IMR-90 (cell line): ENCODE data around the gene B4GALNT3. TPM values are rescaled to one million over a fixed set of nuclear protein-coding genes. Genes with fewer than 3 reads are reported as not detected.
A peak's percentile ranks its signal among the peaks of the same experiment; 100 is the strongest.

Experiments used
- ATAC-seq: fragments of 200-7000 bp; cut with Tn5 transposase; 2 replicates; pipeline ENCODE4 v1.9.1; 2020; ENCODE audit warnings: low read depth, mild to moderate bottlenecking, moderate library complexity
- BruUV-seq: library from RNA; stranded (reverse); fragments of 400-500 nt; replicated peaks from 2 replicates; lab custom pipeline; 2021; lab: Mats Ljungman, UMichigan
- CTCF ChIA-PET: fragments of 300-600 bp; formaldehyde crosslinking; extraction: SDS; loops from one replicate; lab custom pipeline; 2021; ENCODE audit warnings: antibody characterized with exemption; lab: Yijun Ruan, JAX
- POLR2A ChIA-PET: fragments of 300-600 bp; sonication (Branson Sonifier 250); formaldehyde crosslinking; loops from one replicate; lab custom pipeline; 2022; ENCODE audit warnings: antibody characterized with exemption; ENCODE audit not compliant: unreplicated experiment; lab: Charles Lee
- DNase-seq: peaks from one replicate; pipeline ENCODE4 v3.0.0; 2013
- H2AFZ ChIP-seq: replicated peaks from 2 replicates; pipeline ENCODE3; 2013; ENCODE audit warnings: low read length, mild to moderate bottlenecking; ENCODE audit not compliant: poor library complexity
- H2AK5ac ChIP-seq: 2 replicates; pipeline ENCODE4 v1.6.1; 2013; ENCODE audit warnings: low read depth, low read length, inconsistent platforms
- H2AK9ac ChIP-seq: replicated peaks from 2 replicates; pipeline ENCODE3; 2013; ENCODE audit warnings: mild to moderate bottlenecking, low read depth, low read length, moderate library complexity; ENCODE audit not compliant: poor library complexity
- H2BK120ac ChIP-seq: 2 replicates; pipeline ENCODE4 v1.6.1; 2013; ENCODE audit warnings: low read depth, low read length, inconsistent platforms
- H2BK15ac ChIP-seq: 3 replicates; pipeline ENCODE4 v1.6.1; 2013; ENCODE audit warnings: low read depth, low read length, inconsistent platforms
- H2BK20ac ChIP-seq: 2 replicates; pipeline ENCODE4 v1.6.1; 2013; ENCODE audit warnings: low read depth, mild to moderate bottlenecking, inconsistent platforms, low read length, moderate library complexity
- H2BK5ac ChIP-seq: 2 replicates; pipeline ENCODE4 v1.6.1; 2013; ENCODE audit warnings: mild to moderate bottlenecking, low read depth, low read length, inconsistent platforms; ENCODE audit not compliant: poor library complexity, severe bottlenecking
- H3K14ac ChIP-seq: replicated peaks from 2 replicates; pipeline ENCODE4 v1.6.1; 2013; ENCODE audit warnings: low read depth, low read length, inconsistent platforms
- H3K18ac ChIP-seq: 2 replicates; pipeline ENCODE4 v1.6.1; 2013; ENCODE audit warnings: low read depth, low read length, control low read depth
- H3K23ac ChIP-seq: 2 replicates; pipeline ENCODE4 v1.6.1; 2013; ENCODE audit warnings: low read depth, low read length, inconsistent platforms
- H3K27ac ChIP-seq: 2 replicates; pipeline ENCODE4 v1.5.1; 2013; ENCODE audit warnings: mild to moderate bottlenecking, control low read depth, low read length; ENCODE audit not compliant: insufficient read depth
- H3K27me3 ChIP-seq: 2 replicates; pipeline ENCODE4 v1.6.1; 2013; ENCODE audit warnings: low read length; ENCODE audit not compliant: control insufficient read depth, insufficient read depth
- H3K36me3 ChIP-seq: 2 replicates; pipeline ENCODE4 v1.6.1; 2013; ENCODE audit warnings: low read length, mixed read lengths; ENCODE audit not compliant: control insufficient read depth, insufficient read depth
- H3K4ac ChIP-seq: 2 replicates; pipeline ENCODE4 v1.6.1; 2013; ENCODE audit warnings: low read depth, low read length, inconsistent platforms
- H3K4me1 ChIP-seq: 2 replicates; pipeline ENCODE4 v1.6.1; 2013; ENCODE audit warnings: low read length, mixed read lengths; ENCODE audit not compliant: control insufficient read depth, insufficient read depth
- H3K4me2 ChIP-seq: 2 replicates; pipeline ENCODE4 v1.6.1; 2013; ENCODE audit warnings: low read depth, mild to moderate bottlenecking, control low read depth, low read length, moderate library complexity
- H3K4me3 ChIP-seq: 2 replicates; pipeline ENCODE4 v1.5.1; 2013; ENCODE audit warnings: low read depth, mild to moderate bottlenecking, control low read depth, low read length, moderate library complexity; ENCODE audit not compliant: insufficient read depth
- H3K56ac ChIP-seq: 2 replicates; pipeline ENCODE4 v1.6.1; 2013; ENCODE audit warnings: low read length, inconsistent platforms; ENCODE audit not compliant: insufficient read depth; ENCODE audit errors: extremely low read depth
- H3K79me1 ChIP-seq, 2 experiments: 2 replicates each; pipeline ENCODE4 v1.6.1; 2013; ENCODE audit warnings: low read length in 2 of 2, inconsistent platforms in 1 of 2, low read depth in 1 of 2
- H3K9ac ChIP-seq: 2 replicates; pipeline ENCODE4 v1.6.1; 2013; ENCODE audit warnings: low read depth, low read length, control low read depth
- H3K9me1 ChIP-seq: 2 replicates; pipeline ENCODE4 v1.6.1; 2013; ENCODE audit warnings: low read length, inconsistent platforms; ENCODE audit not compliant: insufficient read depth
- H3K9me3 ChIP-seq: 2 replicates; pipeline ENCODE4 v1.6.1; 2013; ENCODE audit warnings: low read length; ENCODE audit not compliant: control insufficient read depth, insufficient read depth
- H4K20me1 ChIP-seq: 2 replicates; pipeline ENCODE4 v1.6.1; 2013; ENCODE audit warnings: low read length, inconsistent platforms; ENCODE audit not compliant: insufficient read depth
- H4K5ac ChIP-seq: 2 replicates; pipeline ENCODE4 v1.6.1; 2013; ENCODE audit warnings: mild to moderate bottlenecking, low read depth, low read length, control low read depth
- H4K8ac ChIP-seq, 2 experiments: 2 replicates each; pipeline ENCODE4 v1.6.1; 2013; ENCODE audit warnings: low read depth in 2 of 2, low read length in 2 of 2, control low read depth in 1 of 2, inconsistent platforms in 1 of 2
- H4K91ac ChIP-seq: 2 replicates; pipeline ENCODE4 v1.6.1; 2013; ENCODE audit warnings: low read depth, low read length, inconsistent platforms; ENCODE audit not compliant: insufficient read depth
- CHD1 ChIP-seq: IDR thresholded peaks from 2 replicates; pipeline ENCODE4 v1.6.1; 2012; ENCODE audit warnings: low read depth, low read length, improper control_type of control experiment
- FOS ChIP-seq: fragments of 150-350 bp; IDR thresholded peaks from 2 replicates; pipeline ENCODE4 v1.6.1; 2016; ENCODE audit warnings: low read depth, low read length
- MAZ ChIP-seq: IDR thresholded peaks from 2 replicates; pipeline ENCODE4 v1.6.1; 2012; ENCODE audit warnings: low read depth, mild to moderate bottlenecking, low read length, improper control_type of control experiment, moderate library complexity, borderline replicate concordance
- NFE2L2 ChIP-seq: fragments of 150-350 bp; IDR thresholded peaks from 2 replicates; pipeline ENCODE4 v1.6.1; 2016; ENCODE audit warnings: low read depth, mild to moderate bottlenecking, low read length
- POLR2A ChIP-seq: IDR thresholded peaks from 2 replicates; pipeline ENCODE4 v1.6.1; 2012; ENCODE audit warnings: mild to moderate bottlenecking, low read depth, low read length
- RAD21 ChIP-seq: IDR thresholded peaks from 2 replicates; pipeline ENCODE4 v1.6.1; 2012; ENCODE audit warnings: low read length, improper control_type of control experiment
- WGBS, 2 experiments: methylation state at CpG; one replicate each; pipeline versions ENCODE4 v1.1.5 to v1.1.7; 2013; ENCODE audit warnings: missing lambda C conversion rate in 2 of 2; ENCODE audit not compliant: insufficient read length in 1 of 2; ENCODE audit errors: extremely low coverage in 2 of 2; 5-methylcytosine and 5-hydroxymethylcytosine counted together
- dilution Hi-C: fragments of 300-500 bp; cut with HindIII; formaldehyde crosslinking; loops from one replicate; pipeline ENCODE4 v1.14.3; 2018; ENCODE audit warnings: low sequenced_read_pairs; ENCODE audit not compliant: unreplicated experiment
- in situ Hi-C: fragments of 300-500 bp; cut with MboI; formaldehyde crosslinking; loops from 3 replicates; pipeline ENCODE4 v1.14.3; 2019; ENCODE audit warnings: low sequenced_read_pairs, inconsistent platforms, mixed read lengths
- intact Hi-C: fragments of 100-400 bp; cut with micrococcal nuclease; formaldehyde crosslinking; loops from 2 replicates; pipeline ENCODE4 v1.10.0; 2022
- polyA plus RNA-seq, 3 experiments: library from polyadenylated mRNA; depleted of rRNA; stranded (reverse); fragments of >200 nt; gene quantifications; 2 replicates each; pipeline ENCODE4 v1.2.3, GENCODE V29; 2012; ENCODE audit warnings: low replicate concordance in 1 of 3
- total RNA-seq: library from RNA; depleted of rRNA; stranded (reverse); fragments of >200 nt; gene quantifications from 2 replicates; pipeline ENCODE4 v1.2.3, GENCODE V29; 2012

Gene B4GALNT3
- total and polyA plus RNA-seq, 2 of the 4 experiments (the other 2 are of a cell fraction), result not detected

DNA sequence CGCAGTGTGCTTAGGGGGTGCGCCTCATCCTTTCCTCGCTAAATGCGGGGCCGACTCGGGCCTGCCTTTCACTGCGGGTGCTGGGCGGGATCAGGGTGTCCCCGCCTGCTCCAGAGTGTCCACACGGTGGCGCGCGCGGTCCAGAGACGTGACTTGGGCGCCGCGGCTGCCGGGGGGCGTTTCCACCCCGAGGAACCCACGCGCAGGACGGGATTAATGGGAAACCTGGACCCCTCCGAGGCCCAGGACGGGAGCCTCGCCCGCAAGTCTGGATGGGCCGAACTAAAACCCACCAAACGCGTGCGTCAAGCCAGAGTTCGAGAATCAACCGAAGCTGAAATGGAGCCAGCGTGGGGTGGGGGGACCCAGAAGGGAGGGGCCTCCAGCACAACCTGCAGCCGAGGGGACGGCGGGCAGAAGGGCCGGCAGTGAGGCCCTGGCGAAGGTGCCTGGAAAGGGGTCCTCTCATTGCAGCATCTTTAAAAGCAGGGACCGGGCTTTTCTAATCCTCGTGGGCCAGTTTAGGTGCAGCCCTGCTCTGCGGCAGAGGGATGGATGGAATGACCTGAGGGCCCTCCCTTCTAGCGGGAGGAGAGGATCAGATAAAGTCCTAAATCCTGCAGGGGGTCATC, 110.2 kb downstream of the B4GALNT3 start (continued):
- TF ChIP-seq MAZ (peak; percentile 70; the same call in 1 of the 2 replicates), POLR2A (no peak; the same call in 1 of the 2 replicates), CHD1 (no peak; the same call in 1 of the 2 replicates), NFE2L2 (no peak)

DNA sequence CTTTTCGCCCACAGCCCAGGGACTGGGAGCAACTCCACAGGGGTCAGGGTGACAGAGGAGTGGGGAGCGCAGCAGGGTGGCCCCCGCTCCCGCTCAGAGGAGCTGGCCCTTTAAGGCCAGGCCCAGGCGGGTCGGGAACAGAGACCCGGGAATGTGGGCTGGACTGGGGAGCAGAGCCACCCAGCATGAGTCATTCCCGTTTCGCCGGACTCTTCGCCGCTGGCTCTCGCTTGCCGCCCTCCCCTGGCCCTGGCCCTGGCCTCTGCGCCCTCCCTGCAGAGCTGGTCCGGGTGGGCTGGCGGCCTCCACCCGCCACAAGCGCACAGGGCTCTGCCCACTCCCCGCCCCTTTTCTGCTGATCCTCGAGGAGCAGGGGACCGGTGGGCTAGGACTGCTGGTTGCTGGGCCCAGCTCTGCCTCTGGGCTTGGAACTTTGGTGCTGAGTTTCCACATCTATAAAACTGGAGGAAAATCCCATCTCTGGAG, 110.7 kb downstream of the B4GALNT3 start:
- Histone ChIP-seq H3K27me3 (peaks cover 11% of the 10 kb centered on the region; the same call in 1 of the 2 replicates), H3K4me2 (peak overlapping the region; percentile 80), H3K36me3 (no peaks in the 10 kb centered on the region), H3K27ac (peak overlapping the region; percentile 85), H2BK5ac (peak overlapping the region; percentile 84), H3K18ac (peak overlapping the region; percentile 30), H3K9me1 (peaks cover 16% of the 10 kb centered on the region), H3K9me3 (0 out of 2 replicates have a peak, but pooled peaks cover 2% of the 10 kb centered on the region), H4K20me1 (no peaks in the 10 kb centered on the region), H2AK9ac (peak overlapping the region; percentile 97), H4K5ac (peak overlapping the region; percentile 19), H3K4ac (peak overlapping the region; percentile 97), H2BK120ac (peak overlapping the region; percentile 88), H3K23ac (peak overlapping the region; percentile 91), H3K79me1 (peaks cover 0 to 17% of the 10 kb centered on the region in 2 experiments; a peak in 2 of 4 replicates), H2AK5ac (peak overlapping the region; percentile 92), H2AFZ (peak overlapping the region; percentile 98), H4K8ac (peak overlapping the region; percentile 59 to 92), H4K91ac (peak overlapping the region; percentile 91), H2BK20ac (peak overlapping the region; percentile 43), H3K56ac (peak overlapping the region; percentile 23; the same call in 1 of the 2 replicates), H3K4me3 (peak overlapping the region; percentile 65), H2BK15ac (peak overlapping the region; percentile 81; the same call in 2 of the 3 replicates), H3K4me1 (peaks cover 14% of the 10 kb centered on the region), H3K9ac (peak overlapping the region; percentile 60), H3K14ac (peak overlapping the region; percentile 74)
- TF ChIP-seq FOS (peak; percentile 36), MAZ (peak; percentile 80), RAD21 (no peak)
- dilution Hi-C loops, result no loop called here
- peak; percentile 82 for DNase-seq
- no TSS peak for BruUV-seq
- ChIA-PET POLR2A (no interaction called here), CTCF (interaction anchor here (0.8 to 2.7 kb wide), 4 partner anchors 107 to 522 kb away, joined by 3 to 19 read pairs (median 4); partner anchors contain the start of genes RAD52 and WNK1)
- WGBS, 2 experiments, result 0% methylated on average over 15 of the region's 22 CpGs; no CpG with 5 or more reads in 1 of the 2 experiments
- peak; percentile 80 for ATAC-seq
- intact Hi-C loops, result loop anchor here (1.0 to 10.0 kb wide), 6 partner anchors 181 to 522 kb away; partner anchors contain the start of gene RAD52
- in situ Hi-C loops, result loop anchor here (5.0 to 10.0 kb wide), 3 partner anchors 242 to 1014 kb away; no protein-coding TSS in a partner anchor
